ENCODE measurements around the gene FBXO22.

Gene FBXO22

DNA sequence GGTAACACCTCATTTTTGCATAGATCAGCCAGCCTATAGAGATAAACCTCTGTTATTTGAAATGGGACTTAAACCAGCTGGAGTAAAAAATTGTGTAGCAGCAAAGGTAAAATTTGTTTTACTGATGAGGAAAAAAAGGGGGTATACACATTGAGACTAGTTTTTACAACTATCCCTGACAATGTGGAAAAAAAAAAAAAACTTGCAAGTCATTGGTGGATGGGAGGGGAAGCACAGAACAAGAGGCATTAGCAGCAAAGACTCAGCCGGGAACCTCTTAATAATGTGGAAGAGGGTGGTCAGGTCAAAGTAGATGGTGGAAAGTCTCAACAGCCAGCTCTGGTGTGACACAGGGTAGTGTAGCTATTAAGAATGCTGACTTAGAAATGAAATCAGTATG is 14.5 kb downstream of the FBXO22 start:
- DNase-seq (ENCODE audit: low read depth in 3 of 3, low spot score in 1 of 3) = no peak

- DNase-seq (ENCODE audit: low read depth in 3 of 3, low spot score in 1 of 3) = no peak
Observed at GRCh38 chr15:75920079-75920478, 16.4 kb downstream of the FBXO22 start.

GRCh38 chr15:75921732-75922703 is 18.3 kb downstream of the FBXO22 start:
- DNase-seq (ENCODE audit: low read depth in 3 of 3, low spot score in 1 of 3) = no peak

DNA sequence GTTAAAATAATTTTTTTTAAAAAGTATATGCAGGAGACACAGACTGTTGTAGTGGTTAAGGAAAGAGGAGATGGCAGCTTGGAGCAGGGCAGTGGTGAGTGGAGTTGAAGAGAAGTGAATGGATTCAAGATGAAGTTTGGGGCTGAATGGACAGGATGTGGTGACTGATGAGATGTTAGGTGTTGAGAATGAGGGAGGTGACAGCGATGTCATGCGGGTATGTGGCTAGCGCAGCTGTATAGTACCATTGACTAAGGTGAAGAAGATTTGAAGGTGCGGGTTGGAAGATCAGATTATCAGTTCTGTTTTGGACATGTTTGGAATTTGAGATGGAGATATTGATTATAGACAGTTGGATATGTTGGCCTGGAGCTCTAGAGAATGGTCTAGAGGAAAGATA is 20.1 kb downstream of the FBXO22 start:
- DNase-seq (ENCODE audit: low read depth in 3 of 3, low spot score in 1 of 3) = no peak

GRCh38 chr15:75924576-75924975 is 20.9 kb downstream of the FBXO22 start:
- no peak for DNase-seq (ENCODE audit: low read depth in 3 of 3, low spot score in 1 of 3)

GRCh38 chr15:75925440-75925839 is 21.8 kb downstream of the FBXO22 start:
- DNase-seq (ENCODE audit: low read depth in 3 of 3, low spot score in 1 of 3) = no peak

DNA sequence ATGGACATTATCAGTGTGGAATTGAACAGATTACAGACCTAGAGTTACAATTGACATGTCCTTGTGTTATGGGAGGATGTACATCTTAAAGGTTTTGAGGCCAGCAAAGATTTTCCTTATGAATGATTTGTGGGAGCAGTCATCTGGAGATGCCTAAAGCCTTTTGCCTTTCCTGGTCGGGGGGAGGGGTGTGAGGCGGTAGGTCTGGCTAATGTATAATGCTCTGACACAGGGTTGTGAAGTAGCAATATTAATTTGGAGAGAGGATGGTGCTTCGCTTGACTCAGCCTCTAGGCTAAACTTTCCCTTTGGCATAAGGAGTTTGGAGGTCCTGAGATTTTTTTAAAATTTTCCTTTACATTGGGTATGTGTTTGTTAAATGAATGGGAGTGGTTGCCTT is 23.3 kb downstream of the FBXO22 start:
- DNase-seq (ENCODE audit: low read depth in 3 of 3, low spot score in 1 of 3) = no peak

DNA sequence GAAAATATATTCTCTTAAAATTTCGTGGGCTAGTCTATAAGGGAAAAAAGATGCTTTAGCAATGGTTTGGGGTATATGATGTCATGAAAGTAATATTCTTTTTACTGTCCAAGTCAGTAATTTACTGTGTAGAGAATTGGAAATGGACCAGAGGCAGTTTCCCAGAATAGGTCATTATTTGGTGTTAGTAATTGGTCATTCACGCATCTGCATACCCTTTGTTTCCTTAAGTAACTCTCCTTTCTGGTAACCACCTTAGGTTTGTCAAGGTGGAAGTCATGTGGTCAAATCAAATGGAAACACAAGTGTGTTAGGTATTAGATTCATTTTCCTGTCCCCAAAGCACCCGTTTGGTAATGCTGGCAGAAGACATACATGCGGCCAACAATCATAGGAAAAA is 23.9 kb downstream of the FBXO22 start:
- no peak for DNase-seq (ENCODE audit: low read depth in 3 of 3, low spot score in 1 of 3)

DNA sequence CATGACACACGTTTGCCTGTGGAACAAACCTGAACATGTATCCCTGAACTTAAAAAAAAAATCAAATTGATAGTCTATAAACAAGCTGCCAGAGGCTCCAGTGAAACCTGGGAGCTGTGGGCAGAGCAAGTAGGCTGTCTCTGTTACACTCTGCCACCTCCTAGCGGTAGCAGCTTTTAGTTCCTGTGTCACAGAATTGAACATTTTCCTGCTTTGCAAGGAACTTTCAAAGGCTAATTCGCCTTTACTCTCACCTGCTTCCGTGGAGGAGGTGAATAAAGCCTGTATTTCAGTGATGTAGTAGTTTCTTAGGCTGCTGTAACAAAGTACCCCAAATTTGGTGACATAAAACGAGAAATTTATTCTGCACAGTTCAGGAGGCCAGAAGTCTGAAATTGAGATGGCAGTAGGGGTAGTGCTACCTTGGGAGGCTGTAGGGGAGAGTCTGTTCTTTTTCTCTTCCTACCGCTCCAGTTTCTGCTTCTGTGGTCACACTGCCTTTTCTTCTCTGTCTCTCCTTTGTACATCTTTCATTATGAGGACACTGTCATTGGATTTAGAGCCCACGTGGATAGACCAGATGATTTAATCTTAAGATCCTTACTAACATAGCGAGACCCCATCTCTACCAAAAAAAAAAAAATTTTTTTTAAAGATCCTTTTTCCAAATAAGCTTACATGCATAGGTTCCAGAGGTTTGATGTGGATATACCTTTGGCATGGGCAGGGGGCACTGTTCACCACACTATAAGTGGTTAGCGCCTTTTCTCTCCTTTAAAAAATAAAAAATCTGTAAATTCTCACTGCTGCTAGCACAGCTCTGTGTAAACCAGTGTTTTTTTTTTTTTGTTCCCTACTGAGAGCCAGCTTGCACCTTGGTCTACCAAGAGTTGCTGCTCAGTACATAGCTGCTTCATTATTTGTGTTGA is 25.3 kb downstream of the FBXO22 start:
- no peak for DNase-seq (ENCODE audit: low read depth in 3 of 3, low spot score in 1 of 3)

- DNase-seq (ENCODE audit: low read depth in 3 of 3, low spot score in 1 of 3) = no peak
Observed at GRCh38 chr15:75929799-75930565, 26.3 kb downstream of the FBXO22 start.

DNA sequence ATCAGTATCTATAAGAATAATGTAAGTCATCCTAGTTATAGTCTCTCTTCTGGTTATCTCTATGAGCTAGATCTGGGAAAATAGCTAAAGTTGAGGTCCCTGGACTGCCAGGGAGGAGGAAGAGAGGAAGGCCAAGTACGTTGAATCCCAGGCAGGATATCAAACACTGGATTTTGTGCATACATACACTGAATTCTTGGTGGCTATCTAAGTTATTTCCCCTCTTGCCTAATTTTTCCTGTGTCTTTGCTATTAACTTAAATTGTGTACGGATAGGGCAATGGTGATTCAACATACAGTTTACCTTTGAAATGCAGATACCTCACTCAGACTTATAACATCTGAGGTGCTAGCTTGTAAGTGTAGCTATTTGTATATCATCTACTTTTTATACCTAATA is 27.2 kb downstream of the FBXO22 start:
- DNase-seq (ENCODE audit: low read depth in 3 of 3, low spot score in 1 of 3) = no peak

GRCh38 chr15:75942464-75942863 is 38.8 kb downstream of the FBXO22 start:
- DNase-seq (ENCODE audit: low read depth in 3 of 3, low spot score in 1 of 3) = no peak

DNA sequence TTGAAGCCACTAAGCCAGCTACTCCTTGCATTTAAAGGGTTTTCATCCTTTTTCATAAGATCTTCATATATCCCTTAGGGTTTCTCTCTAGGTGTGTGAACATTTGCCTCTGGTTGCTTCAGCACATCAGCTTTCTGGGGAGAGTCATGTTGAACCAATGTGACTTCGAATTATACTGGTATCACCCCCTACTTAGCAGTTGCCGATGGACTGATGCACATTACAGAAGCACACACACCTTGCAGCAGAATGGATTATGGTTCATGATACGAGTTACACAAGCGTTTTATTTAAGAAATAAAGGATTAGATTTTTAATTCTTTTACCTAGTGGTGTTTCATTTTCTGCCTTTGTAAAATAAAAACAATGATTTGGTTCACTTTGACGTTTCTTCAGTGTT is 39.6 kb downstream of the FBXO22 start:
- no peak for DNase-seq (ENCODE audit: low read depth in 3 of 3, low spot score in 1 of 3)

- no peak for DNase-seq (ENCODE audit: low read depth in 3 of 3, low spot score in 1 of 3)
Observed at GRCh38 chr15:75943713-75944215, 40.1 kb downstream of the FBXO22 start.

DNA sequence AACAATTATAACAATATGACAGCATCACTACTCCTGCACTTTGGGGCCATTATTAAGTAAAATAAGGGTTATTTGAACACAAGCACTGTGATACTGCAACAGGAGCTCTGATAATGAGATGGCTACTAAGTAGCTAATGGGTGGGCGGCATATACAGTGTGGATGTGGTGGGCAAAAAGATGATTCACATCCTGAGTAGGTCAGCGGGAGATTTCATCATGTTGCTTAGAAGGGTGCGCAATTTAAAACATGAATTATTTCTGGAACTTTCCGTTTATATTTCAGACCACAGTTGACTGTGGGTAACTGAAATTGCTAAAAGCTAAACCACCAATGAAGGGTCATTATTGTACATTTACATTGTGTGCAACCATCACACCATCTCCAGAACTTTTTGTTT is 42.3 kb downstream of the FBXO22 start:
- no peak for DNase-seq (ENCODE audit: low read depth in 3 of 3, low spot score in 1 of 3)

- no peak for DNase-seq (ENCODE audit: low read depth in 3 of 3, low spot score in 1 of 3)
Observed at GRCh38 chr15:75947092-75947491, 43.4 kb downstream of the FBXO22 start.

DNA sequence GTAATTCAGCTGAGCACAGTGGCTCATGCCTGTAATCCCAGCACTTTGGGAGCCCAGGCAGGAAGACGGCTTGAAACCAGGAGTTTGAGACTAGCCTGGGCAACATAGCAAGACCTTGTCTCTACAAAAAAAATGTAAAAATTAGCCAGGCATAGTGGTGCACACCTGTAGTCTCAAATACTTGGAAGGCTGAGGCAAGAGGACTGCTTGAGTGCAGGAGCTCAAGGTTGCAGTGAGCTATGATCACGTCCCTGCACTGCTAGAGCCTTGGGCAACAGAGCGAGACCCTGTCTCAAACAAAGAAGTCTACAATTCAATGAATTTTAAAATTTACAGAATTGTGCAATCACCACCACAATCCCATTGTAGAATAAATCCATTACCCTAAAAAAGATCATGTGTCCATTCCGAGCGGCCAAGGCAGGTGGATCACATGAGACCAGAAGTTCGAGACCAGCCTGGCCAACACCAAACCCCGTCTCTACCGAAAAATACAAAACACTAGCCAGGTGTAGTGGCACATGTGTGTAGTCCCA is 45.2 kb downstream of the FBXO22 start:
- DNase-seq (ENCODE audit: low read depth in 3 of 3, low spot score in 1 of 3) = no peak

DNA sequence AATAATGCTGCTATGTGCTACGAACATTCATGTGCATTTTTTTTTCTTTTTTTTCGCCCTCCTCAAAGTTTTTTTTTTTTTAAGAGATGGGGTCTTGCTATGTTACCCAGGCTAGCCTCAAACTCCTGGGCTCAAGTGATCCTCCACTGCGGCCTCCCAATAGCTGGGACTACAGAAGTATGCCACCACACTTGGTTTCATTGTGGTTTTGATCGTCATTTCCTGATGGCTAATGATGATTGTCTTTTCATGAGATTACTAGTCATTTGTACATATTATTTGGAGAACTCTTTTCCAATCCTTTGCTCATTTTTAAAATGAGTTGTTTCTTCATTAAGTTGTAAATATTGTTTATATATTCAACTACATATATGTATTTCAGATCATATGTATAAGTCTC is 48.8 kb downstream of the FBXO22 start:
- DNase-seq (ENCODE audit: low read depth in 3 of 3, low spot score in 1 of 3) = no peak

GRCh38 chr15:75955720-75956119 is 52.0 kb downstream of the FBXO22 start:
- no peak for DNase-seq (ENCODE audit: low read depth in 3 of 3, low spot score in 1 of 3)

- DNase-seq (ENCODE audit: low read depth in 3 of 3, low spot score in 1 of 3) = no peak
Observed at GRCh38 chr15:75961331-75961730, 57.7 kb downstream of the FBXO22 start.

DNA sequence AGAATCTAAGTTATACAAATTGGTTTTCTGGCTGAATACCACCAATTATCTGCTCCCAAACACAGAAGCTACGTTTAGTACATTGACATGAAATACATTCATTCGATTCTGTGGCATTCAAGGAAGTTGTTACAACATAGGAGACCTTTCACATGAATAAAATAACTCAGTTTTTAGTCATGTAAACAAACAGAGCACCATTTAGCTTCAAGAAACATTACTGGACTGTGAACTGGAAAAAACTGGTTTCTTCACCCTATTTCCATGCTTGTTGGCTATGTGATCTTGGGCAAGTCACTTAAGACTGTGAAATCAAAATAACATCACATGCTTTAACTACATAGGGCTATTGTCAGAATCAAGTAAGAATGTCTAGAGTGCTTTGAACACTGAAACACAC is 62.4 kb downstream of the FBXO22 start:
- no peak for DNase-seq (ENCODE audit: low read depth in 3 of 3, low spot score in 1 of 3)

All from stimulated activated CD4-positive, alpha-beta T cell treated with anti-CD3 and anti-CD28 coated beads, TNF-alpha, amount 100 ng/mL, for 1 hour (primary cell).